Mucosa of gallbladder (tissue), 1 donor: ENCODE data around the gene TBCD. TPM values are rescaled to one million over a fixed set of nuclear protein-coding genes. Genes with fewer than 3 reads are reported as not detected.

Experiments
- DNase-seq: peaks from one replicate; pipeline ENCODE4 v3.0.0-alpha.2; 2020; ENCODE audit warnings: low spot score
- total RNA-seq: library from RNA; stranded (reverse); gene quantifications from one replicate; pipeline ENCODE4 v1.2.1, GENCODE V29; 2021
- donor health status: DM: no; HTN: no; CAD: no.

The TBCD gene
- total RNA-seq, 1 donor from 2014 or later = 96.5 TPM

DNA sequence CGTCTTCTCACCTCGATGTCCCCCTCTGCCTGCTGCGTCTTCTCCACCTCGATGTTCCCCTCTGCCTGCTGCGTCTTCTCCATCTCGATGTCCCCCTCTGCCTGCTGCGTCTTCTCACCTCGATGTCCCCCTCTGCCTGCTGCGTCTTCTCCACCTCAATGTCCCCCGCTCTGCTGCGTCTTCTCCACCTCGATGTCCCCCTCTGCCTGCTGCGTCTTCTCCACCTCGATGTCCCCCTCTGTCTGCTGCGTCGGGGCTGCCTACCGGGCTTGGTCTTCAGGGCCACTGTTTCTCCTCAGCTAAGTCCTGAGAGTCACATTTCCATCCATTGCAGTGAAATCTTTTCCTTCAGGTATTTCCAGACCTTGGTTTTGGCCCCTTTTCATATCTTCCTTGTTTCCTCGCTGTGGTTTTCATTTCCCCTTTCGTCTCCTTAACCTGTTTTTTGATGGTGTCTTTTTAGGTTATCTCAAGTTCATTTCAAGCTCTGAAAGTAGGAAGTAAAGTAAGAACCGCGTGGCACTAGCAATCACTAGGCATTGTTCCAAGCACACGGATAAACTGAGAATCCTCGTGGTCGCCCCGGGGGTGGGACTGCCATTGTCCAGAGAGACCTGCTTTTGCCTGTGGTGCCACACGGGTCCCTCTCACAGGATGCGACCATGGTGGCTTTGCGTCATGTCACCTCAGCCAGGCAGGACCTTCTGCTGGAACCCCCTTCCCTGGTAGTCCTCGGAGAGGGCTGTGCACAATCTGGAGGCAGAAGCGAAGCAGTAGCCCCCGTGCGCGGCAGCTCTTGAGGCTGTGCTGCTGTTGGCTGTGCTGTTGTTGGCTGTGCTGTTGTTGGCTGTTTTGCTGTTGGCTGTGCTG lies 97.4 kb downstream of the TBCD start:
- no peak for DNase-seq

- no peak for DNase-seq
Measured at GRCh38 chr17:82851381-82851780, 99.5 kb downstream of the TBCD start.

DNA sequence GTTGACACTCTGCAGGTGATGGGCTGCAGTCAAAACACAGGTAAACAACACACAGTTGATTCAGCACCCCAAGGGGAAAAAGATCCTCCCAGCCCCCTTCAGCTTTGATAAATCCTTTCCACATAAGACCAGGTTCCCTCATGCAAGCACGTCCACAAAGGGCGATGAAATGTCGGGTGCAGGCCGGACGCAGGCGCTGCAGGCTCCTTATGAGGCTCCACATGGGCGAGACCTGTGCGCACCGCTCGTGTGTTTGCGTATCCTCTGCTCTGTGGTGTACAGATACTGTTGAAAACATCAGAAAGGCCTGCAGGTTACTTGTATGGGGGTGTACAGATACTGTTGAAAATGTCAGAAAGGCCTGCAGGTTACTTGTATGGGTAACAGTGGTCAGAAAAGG lies 102.4 kb downstream of the TBCD start:
- DNase-seq = no peak

DNA sequence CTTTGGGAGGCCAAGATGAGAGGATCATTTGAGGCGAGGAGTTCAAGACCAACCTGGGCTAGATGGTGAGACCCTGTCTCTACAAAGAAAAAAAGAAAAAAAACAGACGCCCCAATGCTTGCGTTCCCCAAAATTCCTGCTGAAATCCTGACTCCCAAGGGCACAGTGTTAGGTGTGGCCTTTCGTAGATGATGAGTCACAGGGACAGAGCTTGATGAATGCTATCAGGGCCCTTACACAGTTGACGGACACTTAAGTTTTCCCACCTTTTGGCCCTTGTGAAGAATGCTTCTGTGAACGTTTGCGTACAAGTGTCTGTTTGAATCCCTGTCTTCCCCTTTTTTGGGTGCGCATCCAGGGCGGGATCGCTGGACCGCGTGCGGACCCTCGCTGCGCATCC lies 104.5 kb downstream of the TBCD start:
- no peak for DNase-seq

DNA sequence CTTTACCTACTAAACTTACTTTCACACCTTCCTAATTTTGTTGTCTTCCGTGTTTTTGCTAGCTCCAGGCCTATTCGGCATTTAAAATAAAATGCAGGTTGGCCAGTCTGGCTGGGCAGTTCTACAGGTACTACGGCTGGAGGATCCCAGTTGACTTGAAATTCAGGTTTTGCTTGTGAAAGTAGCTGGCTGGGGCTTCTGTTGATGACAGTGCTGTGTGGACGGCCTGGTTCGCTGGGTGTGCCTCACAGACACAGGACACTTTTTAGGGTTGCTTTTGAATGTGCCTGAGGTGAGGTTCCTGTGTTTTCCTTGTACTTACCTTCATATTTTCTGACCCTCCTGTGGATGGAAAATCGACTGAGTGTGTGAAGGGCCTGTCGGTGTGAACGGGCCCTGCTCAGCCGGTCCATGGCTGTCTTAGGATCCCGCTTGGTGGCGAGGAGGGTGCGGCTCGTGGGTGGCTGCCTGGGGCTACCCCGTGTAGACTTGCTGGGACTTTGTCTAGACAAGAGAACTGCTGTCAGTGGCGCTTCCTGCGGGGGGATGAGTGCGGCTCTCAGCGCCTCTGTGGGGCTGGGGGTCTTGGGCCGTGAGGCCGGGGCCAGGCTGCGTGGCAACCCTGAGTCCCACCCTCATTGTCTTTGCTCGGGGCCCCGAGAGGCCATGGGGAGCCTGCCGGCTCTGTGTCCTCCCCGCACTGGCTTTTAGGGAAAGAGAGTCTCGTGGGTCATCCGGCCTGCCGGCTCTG lies 106.7 kb downstream of the TBCD start:
- no peak for DNase-seq

GRCh38 chr17:82859431-82860403 lies 107.9 kb downstream of the TBCD start:
- no peak for DNase-seq

GRCh38 chr17:82860606-82861392 lies 108.9 kb downstream of the TBCD start:
- DNase-seq = no peak

DNA sequence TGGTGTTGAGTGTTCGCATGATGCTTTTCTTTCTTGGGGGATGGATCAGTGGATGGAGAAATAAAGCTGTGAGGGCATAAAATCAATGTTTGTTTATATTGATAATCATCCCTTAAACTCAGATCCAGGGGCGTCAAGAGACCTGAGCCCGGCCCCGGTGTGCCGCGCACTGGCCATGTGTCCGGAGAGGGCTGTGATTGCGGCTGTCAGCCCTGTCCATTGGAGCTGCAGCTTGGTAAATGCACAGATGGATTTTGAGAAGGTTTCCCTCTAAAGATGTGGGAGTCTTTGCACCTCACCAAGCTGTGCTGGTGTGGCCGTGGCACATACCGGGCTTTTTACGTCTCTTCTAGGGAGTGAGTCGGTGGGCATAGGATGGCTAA lies 109.5 kb downstream of the TBCD start:
- DNase-seq = no peak

- DNase-seq = no peak
Measured at GRCh38 chr17:82862191-82862590, 110.3 kb downstream of the TBCD start.

DNA sequence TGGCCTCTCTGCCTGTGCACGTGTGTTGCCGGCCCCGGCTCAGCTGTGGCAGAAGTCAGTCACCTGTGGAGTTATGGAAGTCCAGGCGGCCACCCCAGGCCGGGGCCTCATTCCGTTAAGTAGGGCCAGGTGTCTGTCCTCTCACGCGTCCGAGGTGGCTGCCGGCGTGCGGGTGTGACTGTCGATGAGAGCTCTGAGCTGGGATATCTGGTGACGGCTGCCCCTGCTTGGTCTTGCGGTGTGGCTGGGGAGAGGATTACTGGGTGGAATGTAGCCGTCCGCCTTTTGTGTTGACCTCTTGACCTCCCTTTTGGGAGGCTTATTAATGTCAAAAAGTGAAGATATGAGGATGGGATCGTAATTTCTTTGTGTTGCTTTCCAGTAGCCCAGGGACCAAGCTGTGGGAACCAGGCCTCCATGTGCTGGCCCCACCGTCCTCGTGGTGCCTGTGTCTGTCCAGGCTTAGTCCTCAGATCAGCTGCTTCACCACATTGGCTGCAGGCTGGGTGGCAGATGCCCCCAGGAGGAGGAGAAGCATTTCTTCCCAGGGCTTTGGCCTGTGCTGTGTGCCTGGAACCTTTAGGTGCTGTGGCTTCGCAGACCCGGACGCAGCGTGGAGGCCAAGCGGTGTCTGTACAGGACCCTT lies 111.0 kb downstream of the TBCD start:
- no peak for DNase-seq

DNA sequence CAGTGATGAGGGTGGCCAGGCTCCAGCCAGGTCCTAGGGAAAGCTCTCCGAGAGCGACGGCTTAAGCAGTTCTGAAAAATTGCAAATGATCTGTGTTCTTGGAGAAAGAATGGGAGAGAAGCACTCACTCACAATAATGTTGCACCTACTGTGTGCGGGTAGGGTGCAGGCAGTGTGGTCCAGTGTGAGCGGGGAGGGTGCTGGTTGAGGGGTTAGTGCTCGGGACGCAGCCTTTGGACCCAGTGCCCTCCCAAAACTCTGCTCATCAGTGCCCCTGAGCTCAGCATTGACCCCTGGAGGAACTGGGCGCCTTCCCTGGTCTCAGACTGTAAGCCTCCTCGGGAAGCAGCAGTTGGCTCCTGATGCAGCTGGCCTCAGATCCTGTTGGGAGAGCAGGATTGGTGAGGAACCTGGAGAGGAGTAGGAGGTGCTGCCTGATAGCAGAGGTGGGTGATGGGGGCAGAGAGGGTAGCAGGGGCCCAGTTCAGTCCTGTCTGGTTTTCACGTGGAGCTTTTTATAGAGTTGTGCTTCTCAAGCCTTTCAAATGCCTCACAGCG lies 111.6 kb downstream of the TBCD start:
- DNase-seq = no peak

DNA sequence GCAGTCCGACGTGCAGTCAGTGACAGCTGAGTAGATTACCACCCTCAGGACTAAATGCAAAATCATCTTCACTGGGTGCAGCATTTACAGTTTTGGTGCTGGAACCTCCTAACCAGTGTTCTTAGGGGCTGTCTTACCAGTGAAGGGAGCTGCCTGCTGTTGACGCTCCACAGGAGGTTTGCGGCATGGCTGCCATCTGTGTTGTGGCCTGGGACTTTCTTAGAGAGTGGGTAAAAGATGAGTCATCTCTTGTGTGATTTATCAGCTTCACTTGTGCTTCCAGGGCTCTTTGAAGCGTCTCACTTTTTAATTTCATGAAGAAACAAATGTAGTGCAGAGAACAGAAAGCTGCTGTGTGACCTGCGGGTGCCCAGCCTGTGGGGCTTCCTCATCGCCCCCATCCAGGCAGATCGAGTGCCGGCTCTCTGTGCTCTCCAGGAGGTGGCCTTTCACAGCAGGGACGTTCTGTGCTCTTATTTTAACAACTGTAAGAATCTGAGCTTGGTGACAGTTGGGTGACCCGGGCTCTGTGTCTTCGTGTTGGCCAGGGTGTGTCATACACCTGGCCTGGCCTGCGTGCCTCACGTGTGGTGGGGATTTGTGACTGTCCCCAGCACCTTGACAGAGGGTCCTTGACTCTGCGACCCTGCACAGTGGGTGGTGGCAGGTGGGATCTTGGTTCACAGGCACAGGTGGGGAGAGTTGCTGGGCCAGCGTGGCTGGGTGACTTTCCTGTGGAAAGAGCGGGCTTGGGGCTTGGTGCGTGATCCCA lies 112.3 kb downstream of the TBCD start:
- peak; percentile 53 for DNase-seq

- DNase-seq = no peak
Measured at GRCh38 chr17:82864713-82865248, 112.9 kb downstream of the TBCD start.

- DNase-seq = no peak
Measured at GRCh38 chr17:82865274-82865673, 113.4 kb downstream of the TBCD start.

GRCh38 chr17:82865774-82866395 lies 114.0 kb downstream of the TBCD start:
- no peak for DNase-seq

DNA sequence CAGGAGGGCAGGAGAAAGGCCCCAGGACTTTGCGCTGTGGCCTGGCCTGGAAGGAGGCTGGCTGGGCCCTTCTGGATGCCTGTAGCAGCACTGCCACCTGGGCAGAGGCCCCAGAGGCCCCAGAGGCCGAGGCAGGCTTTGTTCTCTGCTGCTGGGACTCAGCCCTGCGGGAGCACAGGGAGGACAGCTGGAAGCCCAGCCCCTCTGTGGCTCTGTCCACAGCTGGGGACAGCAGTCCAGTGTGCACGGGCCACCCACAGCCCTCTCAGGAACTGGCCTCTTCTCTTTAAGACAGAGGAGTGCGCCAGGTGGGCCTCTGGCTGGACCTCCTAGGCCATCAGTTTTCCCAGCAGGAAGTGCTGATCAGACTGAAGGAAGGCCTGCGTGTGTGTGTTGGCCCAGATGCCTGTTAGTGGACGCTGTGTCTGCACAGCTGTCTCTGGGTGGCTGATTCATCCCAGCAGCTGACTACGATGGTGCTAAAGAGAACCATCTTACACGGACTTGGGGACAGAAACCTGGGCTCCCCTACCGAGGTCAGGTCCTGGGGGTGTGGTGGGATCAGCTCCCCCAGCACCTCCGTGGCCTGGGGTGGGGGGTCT lies 114.8 kb downstream of the TBCD start:
- DNase-seq = no peak

DNA sequence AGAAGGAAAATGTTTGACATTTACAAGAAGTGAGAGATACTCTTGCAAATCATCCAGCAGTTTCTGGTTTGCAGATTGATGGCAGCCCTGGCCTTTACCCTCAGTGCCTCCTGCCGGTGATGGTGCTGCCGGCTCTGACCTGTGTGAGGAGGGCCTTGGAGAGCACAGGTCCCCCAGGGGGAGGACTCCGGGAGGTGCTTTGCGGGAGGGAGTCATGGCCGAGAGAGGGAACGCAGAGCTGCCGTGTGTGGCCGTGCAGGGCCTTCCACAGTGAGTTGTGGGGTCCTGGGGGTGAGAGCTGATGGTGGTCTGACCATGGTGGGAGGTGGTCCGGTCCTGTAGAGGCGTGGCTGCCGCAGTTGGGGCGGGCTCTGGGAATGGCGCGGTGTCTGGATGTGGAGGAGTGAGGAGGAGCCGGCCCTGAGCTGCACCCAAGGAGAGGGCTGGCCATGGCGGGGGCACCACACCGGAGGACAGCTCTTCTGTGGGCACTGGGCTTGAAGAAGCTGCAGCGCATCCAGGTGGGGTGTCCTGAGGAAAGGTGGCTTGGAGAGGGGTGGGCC lies 116.0 kb downstream of the TBCD start:
- DNase-seq = no peak

DNA sequence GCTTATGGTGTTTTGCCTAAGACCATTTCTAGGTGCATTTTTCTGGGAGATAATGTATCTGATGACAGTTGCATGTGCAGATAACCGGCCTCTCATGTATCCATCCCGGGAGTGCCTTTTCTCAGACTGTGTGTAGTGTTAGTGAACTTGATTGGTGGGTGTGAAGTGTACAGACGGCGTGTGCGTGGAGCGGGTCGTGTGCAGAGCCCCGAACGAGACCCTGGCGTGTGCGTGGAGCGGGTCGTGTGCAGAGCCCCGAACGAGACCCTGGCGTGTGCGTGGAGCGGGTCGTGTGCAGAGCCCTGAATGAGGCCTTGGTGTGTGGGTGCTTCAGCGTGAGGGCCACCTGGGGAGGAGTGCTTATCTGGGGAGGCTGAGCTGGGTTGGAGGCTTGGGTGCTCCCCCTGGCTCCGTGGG lies 116.9 kb downstream of the TBCD start:
- no peak for DNase-seq
